G401.6 (cell line): Measurements from ENCODE around the gene RABGAP1L.
"Not testable (repeated sequence)": the region's sequence is repeated elsewhere in the genome, so short reads cannot be mapped to it uniquely, and the experiment has no call there.

Experiments
- FAIRE-seq: peaks from 2 replicates; lab custom pipeline; 2012; peaks lifted over from hg19 to GRCh38; lab: Jason Lieb, UNC

Gene RABGAP1L

GRCh38 chr1:174584071-174584470 lies 424.8 kb downstream of the RABGAP1L start:
- no peak for FAIRE-seq

GRCh38 chr1:174588618-174589017 lies 429.3 kb downstream of the RABGAP1L start:
- FAIRE-seq = not testable (repeated sequence)

GRCh38 chr1:174605198-174605597 lies 445.9 kb downstream of the RABGAP1L start:
- FAIRE-seq = no peak

- no peak for FAIRE-seq
Measured at GRCh38 chr1:174606471-174606870, 447.2 kb downstream of the RABGAP1L start.

- not testable (repeated sequence) for FAIRE-seq
Measured at GRCh38 chr1:174617905-174618304, 458.6 kb downstream of the RABGAP1L start.

GRCh38 chr1:174623324-174624035 lies 464.2 kb downstream of the RABGAP1L start:
- no peak for FAIRE-seq

- FAIRE-seq = no peak
Measured at GRCh38 chr1:174626031-174627025, 467.0 kb downstream of the RABGAP1L start.

GRCh38 chr1:174637487-174637886 lies 478.2 kb downstream of the RABGAP1L start:
- no peak for FAIRE-seq

- FAIRE-seq = peak; percentile 8
Measured at GRCh38 chr1:174639461-174639860, 480.1 kb downstream of the RABGAP1L start.

- peak; percentile 47 for FAIRE-seq
Measured at GRCh38 chr1:174640783-174641182, 481.5 kb downstream of the RABGAP1L start.

GRCh38 chr1:174642393-174642792 lies 483.1 kb downstream of the RABGAP1L start:
- FAIRE-seq = no peak

GRCh38 chr1:174643206-174643605 lies 483.9 kb downstream of the RABGAP1L start:
- no peak for FAIRE-seq

- not testable (repeated sequence) for FAIRE-seq
Measured at GRCh38 chr1:174649572-174649971, 490.3 kb downstream of the RABGAP1L start.

- FAIRE-seq = no peak
Measured at GRCh38 chr1:174652569-174653280, 493.4 kb downstream of the RABGAP1L start.

GRCh38 chr1:174654560-174654959 lies 495.2 kb downstream of the RABGAP1L start:
- FAIRE-seq = no peak

- no peak for FAIRE-seq
Measured at GRCh38 chr1:174656409-174657059, 497.2 kb downstream of the RABGAP1L start.

- FAIRE-seq = no peak
Measured at GRCh38 chr1:174657411-174657810, 498.1 kb downstream of the RABGAP1L start.

GRCh38 chr1:174657893-174658292 lies 498.6 kb downstream of the RABGAP1L start:
- FAIRE-seq = no peak

- no peak for FAIRE-seq
Measured at GRCh38 chr1:174659823-174660222, 500.5 kb downstream of the RABGAP1L start.

- FAIRE-seq = no peak
Measured at GRCh38 chr1:174660476-174660875, 501.2 kb downstream of the RABGAP1L start.

- FAIRE-seq = no peak
Measured at GRCh38 chr1:174663358-174663757, 504.0 kb downstream of the RABGAP1L start.

GRCh38 chr1:174666248-174666647 lies 506.9 kb downstream of the RABGAP1L start:
- no peak for FAIRE-seq
